GM19099 (cell line): Measurements from ENCODE around the gene CLASRP.

Source experiments
- POLR2A ChIP-seq: IDR thresholded peaks from 3 replicates; pipeline ENCODE4 v1.6.1; 2011; ENCODE audit warnings: low read depth; ENCODE audit not compliant: insufficient read length; ENCODE audit errors: extremely low read depth

Gene CLASRP

GRCh38 chr19:45117671-45118070 is 78.8 kb downstream of the CLASRP start:
- TF ChIP-seq POLR2A = no peak

DNA sequence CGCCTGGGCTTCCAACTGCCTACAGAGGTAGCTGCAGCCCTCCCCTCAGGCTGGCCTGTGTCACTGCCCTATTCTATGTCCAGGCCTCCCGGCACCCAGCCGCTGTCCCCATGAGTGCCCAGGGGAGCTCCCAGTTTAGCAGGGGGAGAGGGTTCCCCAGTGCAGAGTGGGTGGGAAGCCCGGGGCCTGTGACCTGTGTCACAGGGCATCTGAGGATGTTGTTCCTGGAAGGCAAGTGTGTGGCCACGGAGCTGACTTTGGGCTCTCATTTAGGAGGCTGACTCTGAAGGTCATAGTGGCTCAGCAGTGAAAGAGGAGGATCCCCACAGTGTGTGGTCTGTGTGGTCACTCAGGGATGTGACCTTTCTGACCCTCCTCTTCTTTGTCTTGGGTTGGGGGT is 79.3 kb downstream of the CLASRP start:
- no peak for TF ChIP-seq POLR2A

- TF ChIP-seq POLR2A = no peak
These were observed 80.7 kb downstream of the CLASRP start for GRCh38 chr19:45119582-45119981.
